Stomach (tissue), 4 donors: Measurements from ENCODE around the gene ST8SIA3.

Source experiments
- EP300 ChIP-seq: sonication (generic); formaldehyde crosslinking; IDR thresholded peaks from one replicate; pipeline ENCODE4 v1.6.1; 2017; ENCODE audit warnings: antibody characterized with exemption
- POLR2A ChIP-seq, 4 donors: fragments of 450-650 bp; IDR thresholded peaks; one replicate each; pipeline ENCODE4 v1.6.1; 2016; ENCODE audit warnings: antibody characterized with exemption in 4 of 4, control low read depth in 2 of 4, mild to moderate bottlenecking in 1 of 4, moderate library complexity in 1 of 4
- POLR2AphosphoS5 ChIP-seq, 3 donors: sonication (generic); formaldehyde crosslinking; IDR thresholded peaks; one replicate each; pipeline ENCODE4 v1.6.1; 2016; ENCODE audit warnings: antibody characterized with exemption in 3 of 3
- TF ChIP-seq, protein P1 (sequence below), 7 experiments: fragments of 450-650 bp in 4 of 7; fragments of 200-600 bp in 3 of 7; sonication (generic) in 3 of 7; IDR thresholded peaks; one replicate each; pipeline ENCODE4 v1.5.1; 2016 to 2019; ENCODE audit warnings: antibody characterized with exemption in 7 of 7, control low read depth in 2 of 7, mild to moderate bottlenecking in 1 of 7

DNA sequence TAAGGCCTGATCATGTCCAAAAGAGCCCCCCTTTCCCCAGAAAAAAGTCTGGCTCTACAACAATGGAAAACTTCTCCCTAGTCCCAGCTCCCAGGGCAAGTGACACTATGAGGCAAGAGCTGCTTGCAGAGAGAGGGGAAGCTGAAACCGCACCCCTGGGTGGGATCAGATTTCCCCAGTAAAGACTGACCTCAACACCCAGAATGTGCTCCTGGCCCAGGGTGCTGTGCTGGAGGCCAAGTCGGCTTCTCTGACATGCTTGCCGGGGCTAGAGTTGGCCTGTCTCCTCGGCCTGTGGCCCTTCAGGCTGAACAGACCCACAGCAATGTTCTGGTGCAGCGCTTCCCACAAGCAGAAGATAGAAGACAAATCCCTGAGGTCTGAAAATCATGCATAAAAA lies 18.4 kb upstream of the ST8SIA3 start:
- TF ChIP-seq POLR2A (IDR thresholded peaks at IDR 0.05) (no peak), POLR2AphosphoS5 (IDR thresholded peaks at IDR 0.05) (no peak), EP300 (no peak)
- TF ChIP-seq, protein P1, sequence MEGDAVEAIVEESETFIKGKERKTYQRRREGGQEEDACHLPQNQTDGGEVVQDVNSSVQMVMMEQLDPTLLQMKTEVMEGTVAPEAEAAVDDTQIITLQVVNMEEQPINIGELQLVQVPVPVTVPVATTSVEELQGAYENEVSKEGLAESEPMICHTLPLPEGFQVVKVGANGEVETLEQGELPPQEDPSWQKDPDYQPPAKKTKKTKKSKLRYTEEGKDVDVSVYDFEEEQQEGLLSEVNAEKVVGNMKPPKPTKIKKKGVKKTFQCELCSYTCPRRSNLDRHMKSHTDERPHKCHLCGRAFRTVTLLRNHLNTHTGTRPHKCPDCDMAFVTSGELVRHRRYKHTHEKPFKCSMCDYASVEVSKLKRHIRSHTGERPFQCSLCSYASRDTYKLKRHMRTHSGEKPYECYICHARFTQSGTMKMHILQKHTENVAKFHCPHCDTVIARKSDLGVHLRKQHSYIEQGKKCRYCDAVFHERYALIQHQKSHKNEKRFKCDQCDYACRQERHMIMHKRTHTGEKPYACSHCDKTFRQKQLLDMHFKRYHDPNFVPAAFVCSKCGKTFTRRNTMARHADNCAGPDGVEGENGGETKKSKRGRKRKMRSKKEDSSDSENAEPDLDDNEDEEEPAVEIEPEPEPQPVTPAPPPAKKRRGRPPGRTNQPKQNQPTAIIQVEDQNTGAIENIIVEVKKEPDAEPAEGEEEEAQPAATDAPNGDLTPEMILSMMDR (IDR thresholded peaks at IDR 0.05): no peak
